WI38 (cell line): ENCODE measurements around the gene PNP.

Experiments
- H3K4me3 ChIP-seq: 2 replicates; pipeline ENCODE4 v1.5.1; 2011; ENCODE audit warnings: low read depth, mild to moderate bottlenecking, control low read depth, low read length
- TF ChIP-seq, protein P1 (sequence below): IDR thresholded peaks from 2 replicates; pipeline ENCODE4 v1.5.1; 2012; ENCODE audit warnings: low read depth, mild to moderate bottlenecking, control low read depth, low read length

PNP gene

DNA sequence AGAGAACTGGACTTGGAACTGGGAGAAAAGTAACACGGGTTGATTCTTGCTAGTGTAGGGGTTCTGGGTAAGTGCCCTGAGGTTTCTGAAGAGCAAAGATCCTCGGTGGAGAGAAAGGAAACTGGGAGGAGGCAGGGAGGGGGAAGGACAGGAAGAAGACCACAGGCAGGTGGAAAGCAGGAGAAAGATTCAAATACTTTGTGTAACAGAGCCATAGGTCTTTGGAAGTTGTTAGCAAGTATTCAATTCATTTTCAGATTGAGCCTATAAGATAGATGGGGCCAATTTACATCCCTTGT, 1.3 kb downstream of the PNP start:
- TF ChIP-seq, protein P1, sequence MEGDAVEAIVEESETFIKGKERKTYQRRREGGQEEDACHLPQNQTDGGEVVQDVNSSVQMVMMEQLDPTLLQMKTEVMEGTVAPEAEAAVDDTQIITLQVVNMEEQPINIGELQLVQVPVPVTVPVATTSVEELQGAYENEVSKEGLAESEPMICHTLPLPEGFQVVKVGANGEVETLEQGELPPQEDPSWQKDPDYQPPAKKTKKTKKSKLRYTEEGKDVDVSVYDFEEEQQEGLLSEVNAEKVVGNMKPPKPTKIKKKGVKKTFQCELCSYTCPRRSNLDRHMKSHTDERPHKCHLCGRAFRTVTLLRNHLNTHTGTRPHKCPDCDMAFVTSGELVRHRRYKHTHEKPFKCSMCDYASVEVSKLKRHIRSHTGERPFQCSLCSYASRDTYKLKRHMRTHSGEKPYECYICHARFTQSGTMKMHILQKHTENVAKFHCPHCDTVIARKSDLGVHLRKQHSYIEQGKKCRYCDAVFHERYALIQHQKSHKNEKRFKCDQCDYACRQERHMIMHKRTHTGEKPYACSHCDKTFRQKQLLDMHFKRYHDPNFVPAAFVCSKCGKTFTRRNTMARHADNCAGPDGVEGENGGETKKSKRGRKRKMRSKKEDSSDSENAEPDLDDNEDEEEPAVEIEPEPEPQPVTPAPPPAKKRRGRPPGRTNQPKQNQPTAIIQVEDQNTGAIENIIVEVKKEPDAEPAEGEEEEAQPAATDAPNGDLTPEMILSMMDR, result no peak
- peak overlapping the region; percentile 81 for H3K4me3 ChIP-seq

DNA sequence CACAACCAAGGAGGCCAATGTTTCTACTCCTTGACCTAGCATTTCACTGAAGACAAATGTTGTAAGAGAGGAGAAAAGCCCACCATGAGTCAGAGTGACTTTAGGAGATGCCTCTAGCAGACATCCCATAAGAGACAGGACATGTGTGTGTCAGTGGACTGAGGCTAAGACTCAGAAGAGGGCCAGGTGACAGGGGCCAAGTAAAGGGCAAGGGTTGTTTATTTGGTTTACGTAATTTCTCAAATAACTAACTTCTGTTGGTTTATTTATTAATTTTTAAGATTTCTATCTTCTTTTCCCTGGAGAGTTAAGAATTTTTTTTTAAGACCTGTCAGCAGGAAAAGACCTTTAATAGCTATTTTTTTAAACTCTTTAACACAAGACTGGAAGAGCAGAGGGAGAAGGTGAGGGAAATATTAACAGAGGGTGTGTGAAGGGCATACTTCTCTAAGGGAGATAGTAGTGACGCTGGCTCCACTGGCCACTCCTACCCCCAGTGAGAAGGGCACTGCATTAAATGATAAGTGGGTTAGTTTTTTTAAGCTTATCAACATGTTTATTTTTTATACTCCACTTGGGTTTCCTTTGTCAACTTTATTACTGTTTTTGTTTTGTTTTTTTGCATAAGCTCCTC, 3.4 kb downstream of the PNP start:
- TF ChIP-seq, protein P1, result no peak

DNA sequence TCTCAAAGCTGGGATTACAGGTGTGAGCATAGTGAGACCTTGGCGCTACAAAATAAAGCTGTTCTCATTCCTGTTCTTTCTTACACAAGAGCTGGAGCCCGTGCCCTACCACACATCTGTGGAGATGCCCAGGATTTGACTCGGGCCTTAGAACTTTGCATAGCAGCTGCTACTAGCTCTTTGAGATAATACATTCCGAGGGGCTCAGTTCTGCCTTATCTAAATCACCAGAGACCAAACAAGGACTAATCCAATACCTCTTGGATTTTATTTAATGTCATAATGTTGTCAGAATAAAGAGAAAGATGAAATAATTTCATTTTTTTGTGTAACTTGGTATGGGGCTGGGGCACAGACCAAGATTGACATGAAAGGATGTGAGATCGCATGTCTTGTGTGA, 7.6 kb downstream of the PNP start:
- TF ChIP-seq, protein P1, result no peak
- no peak overlapping the region for H3K4me3 ChIP-seq

More for the DNA sequence above, 3.4 kb downstream of the PNP start:
- no peak overlapping the region for H3K4me3 ChIP-seq

DNA sequence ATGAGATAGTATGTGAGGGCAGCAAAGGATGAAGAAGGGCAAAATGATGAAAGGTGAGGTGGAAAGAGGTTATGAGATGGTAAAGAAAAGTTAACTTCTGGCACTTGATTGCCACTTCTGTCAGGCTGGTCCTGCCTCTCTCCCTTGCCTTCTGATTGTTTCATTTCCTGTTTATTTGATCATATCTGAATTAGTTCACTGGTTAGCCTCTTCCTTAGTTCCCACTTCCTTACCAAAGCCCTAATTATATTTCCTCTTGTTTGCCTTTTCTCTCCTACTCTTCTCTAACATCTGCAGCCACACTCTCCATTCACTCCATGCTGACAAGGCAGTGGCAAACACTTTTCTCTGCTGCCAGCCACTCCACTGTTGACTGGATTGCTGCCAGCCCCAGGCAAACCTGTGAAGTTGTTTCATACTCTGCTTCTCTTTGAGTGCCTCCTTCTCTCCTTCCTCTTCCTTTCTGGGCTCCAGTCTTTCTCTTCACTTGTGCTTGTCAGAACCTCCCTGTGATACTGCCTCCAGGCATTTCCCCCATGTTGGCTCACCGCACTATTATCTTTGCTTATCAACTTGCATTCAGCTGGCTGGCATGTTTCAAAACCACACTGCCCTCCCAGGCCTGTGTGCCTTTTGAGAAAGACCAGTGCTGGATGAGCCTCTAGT, 8.1 kb downstream of the PNP start:
- TF ChIP-seq, protein P1, result no peak
- H3K4me3 ChIP-seq, result no peak overlapping the region

DNA sequence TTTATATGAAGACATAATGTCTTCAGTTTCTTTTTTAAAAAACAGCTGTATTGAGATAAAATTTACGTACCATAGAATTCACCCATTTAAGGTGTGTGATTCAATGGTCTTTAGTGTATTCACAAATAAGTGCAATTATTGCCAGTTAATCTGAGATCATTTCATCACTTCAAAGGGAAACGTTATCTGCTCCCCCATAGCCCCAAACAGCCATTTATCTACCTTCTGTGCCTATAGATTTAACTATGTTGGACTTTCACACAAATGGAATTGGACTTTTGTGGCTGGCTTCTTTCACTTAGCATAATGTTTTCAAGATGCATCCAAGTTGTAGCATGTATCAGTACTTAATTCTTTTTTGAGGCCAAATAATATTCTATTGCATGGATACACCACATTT, 9.7 kb downstream of the PNP start:
- no peak overlapping the region for H3K4me3 ChIP-seq
- TF ChIP-seq, protein P1, result no peak

DNA sequence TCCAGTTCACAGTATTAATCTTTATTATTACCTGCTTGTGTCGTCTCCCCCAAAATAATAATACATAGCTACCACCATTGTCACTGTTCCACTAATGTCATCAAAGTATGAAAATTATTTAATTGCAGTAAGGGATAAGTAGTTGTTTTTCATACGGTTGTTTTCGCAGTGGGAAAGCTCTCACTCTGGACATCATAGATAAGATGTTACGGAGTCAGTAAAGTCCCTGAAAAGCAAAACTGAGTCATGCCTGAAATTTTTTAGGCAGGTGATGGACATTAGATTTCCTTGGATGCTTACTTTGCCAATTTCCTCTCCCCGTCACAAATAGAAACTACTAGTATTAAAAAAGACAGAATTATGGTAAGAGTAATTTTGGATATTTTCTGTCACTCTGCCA, 13.2 kb downstream of the PNP start:
- TF ChIP-seq, protein P1, result no peak
- no peak overlapping the region for H3K4me3 ChIP-seq

DNA sequence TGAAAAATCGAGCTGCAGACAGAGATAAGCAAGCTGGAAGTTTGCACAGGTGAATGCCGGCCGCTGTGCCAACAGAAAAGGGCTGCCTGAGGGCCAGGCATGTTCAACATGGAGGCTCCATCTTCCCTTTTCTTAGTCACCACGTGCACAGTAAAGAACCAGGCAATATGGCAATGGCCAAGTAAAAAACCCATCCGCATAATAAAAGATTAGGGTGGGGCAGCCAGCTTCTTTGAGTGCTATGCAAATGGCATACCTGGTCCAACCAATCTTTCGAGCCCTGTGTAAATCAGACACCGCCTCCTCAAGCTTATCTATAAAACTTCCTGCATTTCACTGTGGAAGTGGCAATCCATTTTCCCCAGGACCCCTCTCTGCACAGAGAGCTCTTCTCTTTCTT, 16.7 kb downstream of the PNP start:
- no peak overlapping the region for H3K4me3 ChIP-seq
- TF ChIP-seq, protein P1, result no peak
